ENCODE data around the gene AGTR1. TPM values are rescaled to one million over a fixed set of nuclear protein-coding genes. Genes with fewer than 3 reads are reported as not detected.

The AGTR1 gene
- total RNA-seq, 2 experiments from 2014 or later, result not detected

DNA sequence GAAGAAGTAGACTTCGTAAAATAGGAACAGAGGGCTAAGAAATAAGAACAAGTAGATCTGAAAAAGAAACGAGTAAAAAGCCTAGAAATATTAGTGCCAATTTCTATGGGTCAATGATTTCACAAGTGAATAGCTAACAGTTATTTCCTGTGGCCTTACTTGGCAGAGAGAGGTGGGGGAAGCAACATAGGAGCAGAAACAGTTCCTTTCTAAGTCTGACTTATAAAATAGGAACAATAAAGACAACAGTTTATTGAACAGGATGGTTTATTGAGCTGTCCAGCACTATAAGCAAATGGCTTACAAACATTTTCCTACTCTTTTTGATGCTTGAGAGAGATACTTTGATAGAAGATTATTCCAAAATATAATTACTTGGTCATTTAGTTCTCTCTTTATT, 37.9 kb downstream of the AGTR1 start:
- Mint-ChIP-seq H3K27me3 (no peaks in the 10 kb centered on the region), H3K4me3 (no peak overlapping the region), H3K4me1 (ENCODE audit: low read depth) (no peaks in the 10 kb centered on the region), H3K9me3 (no peaks in the 10 kb centered on the region), H3K27ac (no peak overlapping the region), H3K36me3 (ENCODE audit: low read depth) (no peaks in the 10 kb centered on the region)
- Histone ChIP-seq H3K36me3 (ENCODE audit: insufficient read depth, low read length) (no peaks in the 10 kb centered on the region), H3K9me3 (ENCODE audit: control insufficient read depth in 1 of 2, insufficient read depth in 1 of 2, low read length in 2 of 2) (no peaks in the 10 kb centered on the region), H3K27me3 (ENCODE audit: control insufficient read depth in 1 of 2, insufficient read depth in 2 of 2, low read length in 2 of 2) (no peaks in the 10 kb centered on the region), H3K4me1 (ENCODE audit: insufficient read depth, low read length) (no peaks in the 10 kb centered on the region), H3K27ac (ENCODE audit: low read depth in 1 of 2, low read length in 2 of 2) (no peak overlapping the region), H3K4me3 (ENCODE audit: low read length) (no peak overlapping the region)
- DNase-seq (no peak), ATAC-seq (ENCODE audit: poor library complexity) (no peak)
- CTCF ChIA-PET, result no interaction called here
- POLR2A ChIA-PET, result no interaction called here
- intact Hi-C loops (cut with DNase I, micrococcal nuclease), result no loop called here
- TF ChIP-seq, protein P1, sequence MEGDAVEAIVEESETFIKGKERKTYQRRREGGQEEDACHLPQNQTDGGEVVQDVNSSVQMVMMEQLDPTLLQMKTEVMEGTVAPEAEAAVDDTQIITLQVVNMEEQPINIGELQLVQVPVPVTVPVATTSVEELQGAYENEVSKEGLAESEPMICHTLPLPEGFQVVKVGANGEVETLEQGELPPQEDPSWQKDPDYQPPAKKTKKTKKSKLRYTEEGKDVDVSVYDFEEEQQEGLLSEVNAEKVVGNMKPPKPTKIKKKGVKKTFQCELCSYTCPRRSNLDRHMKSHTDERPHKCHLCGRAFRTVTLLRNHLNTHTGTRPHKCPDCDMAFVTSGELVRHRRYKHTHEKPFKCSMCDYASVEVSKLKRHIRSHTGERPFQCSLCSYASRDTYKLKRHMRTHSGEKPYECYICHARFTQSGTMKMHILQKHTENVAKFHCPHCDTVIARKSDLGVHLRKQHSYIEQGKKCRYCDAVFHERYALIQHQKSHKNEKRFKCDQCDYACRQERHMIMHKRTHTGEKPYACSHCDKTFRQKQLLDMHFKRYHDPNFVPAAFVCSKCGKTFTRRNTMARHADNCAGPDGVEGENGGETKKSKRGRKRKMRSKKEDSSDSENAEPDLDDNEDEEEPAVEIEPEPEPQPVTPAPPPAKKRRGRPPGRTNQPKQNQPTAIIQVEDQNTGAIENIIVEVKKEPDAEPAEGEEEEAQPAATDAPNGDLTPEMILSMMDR (IDR thresholded peaks at IDR 0.05), result no peak

- H3K4me1 Mint-ChIP-seq (ENCODE audit: low read depth), result no peaks in the 10 kb centered on the region
- no peak overlapping the region for H3K4me3 ChIP-seq (ENCODE audit: low read length)
- intact Hi-C loops (cut with DNase I, micrococcal nuclease), result no loop called here
- POLR2A ChIA-PET, result no interaction called here
- H3K36me3 Mint-ChIP-seq (ENCODE audit: low read depth), result no peaks in the 10 kb centered on the region
- no peak overlapping the region for H3K4me3 Mint-ChIP-seq
- ATAC-seq (ENCODE audit: poor library complexity) (no peak), DNase-seq (no peak)
- H3K4me1 ChIP-seq (ENCODE audit: insufficient read depth, low read length), result no peaks in the 10 kb centered on the region
- no peaks in the 10 kb centered on the region for H3K9me3 ChIP-seq (ENCODE audit: control insufficient read depth in 1 of 2, insufficient read depth in 1 of 2, low read length in 2 of 2)
- TF ChIP-seq, protein P1 (IDR thresholded peaks at IDR 0.05), result no peak
- no peaks in the 10 kb centered on the region for H3K36me3 ChIP-seq (ENCODE audit: insufficient read depth, low read length)
- H3K27me3 Mint-ChIP-seq, result no peaks in the 10 kb centered on the region
- H3K27me3 ChIP-seq (ENCODE audit: control insufficient read depth in 1 of 2, insufficient read depth in 2 of 2, low read length in 2 of 2), result no peaks in the 10 kb centered on the region
- CTCF ChIA-PET, result no interaction called here
- no peak overlapping the region for H3K27ac ChIP-seq (ENCODE audit: low read depth in 1 of 2, low read length in 2 of 2)
- H3K27ac Mint-ChIP-seq, result no peak overlapping the region
- no peaks in the 10 kb centered on the region for H3K9me3 Mint-ChIP-seq
Observed at GRCh38 chr3:148736086-148736485, 38.4 kb downstream of the AGTR1 start.

DNA sequence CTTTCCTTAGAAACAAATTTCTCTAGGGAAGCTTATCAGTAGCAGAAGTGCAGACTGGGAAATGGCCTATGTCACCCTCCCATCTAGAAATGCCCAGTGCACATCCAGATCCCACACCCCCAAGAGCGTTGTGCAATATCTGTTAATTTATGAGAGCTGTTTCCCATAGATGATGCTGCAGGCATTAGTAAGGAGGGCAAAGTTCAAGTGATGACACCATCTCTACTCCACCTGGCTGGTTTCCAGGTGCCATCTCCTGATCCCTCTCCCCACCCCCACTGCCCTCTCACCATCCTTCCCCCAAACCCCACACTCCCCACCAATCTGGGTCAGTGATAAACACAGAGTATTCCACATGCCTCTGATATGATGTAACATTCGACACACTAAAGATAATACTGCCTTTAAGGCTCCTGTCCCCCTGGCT, 39.4 kb downstream of the AGTR1 start:
- H3K36me3 Mint-ChIP-seq (ENCODE audit: low read depth), result no peaks in the 10 kb centered on the region
- no peaks in the 10 kb centered on the region for H3K4me1 Mint-ChIP-seq (ENCODE audit: low read depth)
- H3K27me3 Mint-ChIP-seq, result no peaks in the 10 kb centered on the region
- ATAC-seq (ENCODE audit: poor library complexity), result no peak
- intact Hi-C loops (cut with DNase I, micrococcal nuclease), result no loop called here
- POLR2A ChIA-PET, result no interaction called here
- no peak overlapping the region for H3K4me3 Mint-ChIP-seq
- no peak overlapping the region for H3K27ac Mint-ChIP-seq
- TF ChIP-seq, protein P1 (IDR thresholded peaks at IDR 0.05), result no peak
- no peak for DNase-seq
- Histone ChIP-seq H3K27ac (ENCODE audit: low read depth in 1 of 2, low read length in 2 of 2) (no peak overlapping the region), H3K4me3 (ENCODE audit: low read length) (no peak overlapping the region), H3K4me1 (ENCODE audit: insufficient read depth, low read length) (no peaks in the 10 kb centered on the region), H3K27me3 (ENCODE audit: control insufficient read depth in 1 of 2, insufficient read depth in 2 of 2, low read length in 2 of 2) (no peaks in the 10 kb centered on the region), H3K36me3 (ENCODE audit: insufficient read depth, low read length) (no peaks in the 10 kb centered on the region), H3K9me3 (ENCODE audit: control insufficient read depth in 1 of 2, insufficient read depth in 1 of 2, low read length in 2 of 2) (no peaks in the 10 kb centered on the region)
- no peaks in the 10 kb centered on the region for H3K9me3 Mint-ChIP-seq
- CTCF ChIA-PET, result no interaction called here

Data from CD4-positive, alpha-beta T cell (primary cell).